ENCODE results near the gene HDAC8. TPM values are rescaled to one million over a fixed set of nuclear protein-coding genes. Genes with fewer than 3 reads are reported as not detected.

HDAC8 gene
- total RNA-seq (10 to 100 TPM; 15.2 to 23.0 TPM), polyA plus RNA-seq (10 to 100 TPM; 15.2 to 18.9 TPM)

GRCh38 chrX:72572248-72573157, at the start of gene HDAC8:
Gene HDAC8, minus strand, starts transcription at chrX:72572843. Its CDS starts 82 bp downstream, at chrX:72572761.
- intact Hi-C loops (cut with micrococcal nuclease), result loop anchor here (5.0 kb wide), 1 partner anchor 645 kb away; no protein-coding TSS in a partner anchor
- H3K4me1 ChIP-seq (ENCODE audit: insufficient read depth, low read length), result peaks cover 5% of the 10 kb centered on the region
- H3K27ac ChIP-seq (ENCODE audit: low read depth, low read length), result peak within 1 kb of the TSS; percentile 46
- no peaks in the 10 kb centered on the region for H3K27me3 ChIP-seq (ENCODE audit: insufficient read depth, low read length)
- H3K4me1 Mint-ChIP-seq, result peaks cover 5 to 14% (median 7%) of the 10 kb centered on the region in 4 donors
- DNase-seq, result peak; percentile 42 to 57 (median 47)
- H3K4me3 Mint-ChIP-seq, result peak within 1 kb of the TSS; percentile 93 to 98 (median 96)
- no peaks in the 10 kb centered on the region for H3K36me3 ChIP-seq (ENCODE audit: insufficient read depth, low read length)
- peaks cover 0 to 16% of the 10 kb centered on the region in 2 donors for H3K36me3 Mint-ChIP-seq
- H3K27me3 Mint-ChIP-seq, result no peaks in the 10 kb centered on the region
- H3K9me3 ChIP-seq (ENCODE audit: control insufficient read depth in 1 of 2, low read length in 2 of 2), result no peaks in the 10 kb centered on the region
- ChIA-PET POLR2A (ENCODE audit: partially characterized antibody) (interaction anchor here (0.7 to 1.0 kb wide), 2 partner anchors 80 to 295 kb away, joined by 3 to 4 read pairs; partner anchors contain the start of gene RPS4X), CTCF (ENCODE audit: partially characterized antibody) (interaction anchor here (1.1 kb wide), 1 partner anchor 296 kb away, joined by 3 read pairs; the partner anchor contains the start of gene RPS4X)
- H3K27ac Mint-ChIP-seq, result peak within 1 kb of the TSS; percentile 65 to 96 (median 89)
- H3K4me3 ChIP-seq (ENCODE audit: low read length in 2 of 2), result peak within 1 kb of the TSS; percentile 64 to 66
- no peaks in the 10 kb centered on the region for H3K9me3 Mint-ChIP-seq

- Histone ChIP-seq H3K9me3 (ENCODE audit: control insufficient read depth in 1 of 2, low read length in 2 of 2) (no peaks in the 10 kb centered on the region), H3K27me3 (ENCODE audit: insufficient read depth, low read length) (no peaks in the 10 kb centered on the region), H3K36me3 (ENCODE audit: insufficient read depth, low read length) (no peaks in the 10 kb centered on the region), H3K27ac (ENCODE audit: low read depth, low read length) (no peak overlapping the region), H3K4me3 (ENCODE audit: low read length in 2 of 2) (no peak overlapping the region), H3K4me1 (ENCODE audit: insufficient read depth, low read length) (no peaks in the 10 kb centered on the region)
- intact Hi-C loops (cut with micrococcal nuclease), result no loop called here
- ChIA-PET CTCF (ENCODE audit: partially characterized antibody) (no interaction called here), POLR2A (ENCODE audit: partially characterized antibody) (no interaction called here)
- Mint-ChIP-seq H3K4me3 (no peak overlapping the region), H3K4me1 (peaks cover 0 to 6% (median 2%) of the 10 kb centered on the region in 4 donors), H3K27me3 (peaks cover 0 to 2% of the 10 kb centered on the region in 2 donors), H3K27ac (no peak overlapping the region), H3K36me3 (no peaks in the 10 kb centered on the region), H3K9me3 (peaks cover 0 to 2% (median 0%) of the 10 kb centered on the region in 8 donors)
- DNase-seq, result no peak
These were observed 49.2 kb upstream of the HDAC8 start for GRCh38 chrX:72621625-72622485.

GRCh38 chrX:72621163-72621562, 48.5 kb upstream of the HDAC8 start:
- no peaks in the 10 kb centered on the region for H3K9me3 ChIP-seq (ENCODE audit: control insufficient read depth in 1 of 2, low read length in 2 of 2)
- no peak overlapping the region for H3K4me3 ChIP-seq (ENCODE audit: low read length in 2 of 2)
- Mint-ChIP-seq H3K4me3 (no peak overlapping the region), H3K4me1 (peaks cover 0 to 6% (median 2%) of the 10 kb centered on the region in 4 donors), H3K9me3 (peaks cover 0 to 2% (median 0%) of the 10 kb centered on the region in 8 donors), H3K27ac (no peak overlapping the region), H3K27me3 (peaks cover 0 to 2% of the 10 kb centered on the region in 2 donors), H3K36me3 (no peaks in the 10 kb centered on the region)
- ChIA-PET POLR2A (ENCODE audit: partially characterized antibody) (no interaction called here), CTCF (ENCODE audit: partially characterized antibody) (no interaction called here)
- H3K27me3 ChIP-seq (ENCODE audit: insufficient read depth, low read length), result no peaks in the 10 kb centered on the region
- no peaks in the 10 kb centered on the region for H3K36me3 ChIP-seq (ENCODE audit: insufficient read depth, low read length)
- H3K27ac ChIP-seq (ENCODE audit: low read depth, low read length), result no peak overlapping the region
- intact Hi-C loops (cut with micrococcal nuclease), result no loop called here
- DNase-seq, result no peak
- H3K4me1 ChIP-seq (ENCODE audit: insufficient read depth, low read length), result no peaks in the 10 kb centered on the region

GRCh38 chrX:72620550-72621145, 48.0 kb upstream of the HDAC8 start:
- no peak for DNase-seq
- peak overlapping the region in 1 of 8 donors; percentile 54 for H3K4me3 Mint-ChIP-seq
- H3K9me3 Mint-ChIP-seq, result peaks cover 0 to 2% (median 0%) of the 10 kb centered on the region in 8 donors
- Histone ChIP-seq H3K27ac (ENCODE audit: low read depth, low read length) (no peak overlapping the region), H3K4me3 (ENCODE audit: low read length in 2 of 2) (no peak overlapping the region), H3K27me3 (ENCODE audit: insufficient read depth, low read length) (no peaks in the 10 kb centered on the region), H3K9me3 (ENCODE audit: control insufficient read depth in 1 of 2, low read length in 2 of 2) (no peaks in the 10 kb centered on the region), H3K4me1 (ENCODE audit: insufficient read depth, low read length) (no peaks in the 10 kb centered on the region), H3K36me3 (ENCODE audit: insufficient read depth, low read length) (no peaks in the 10 kb centered on the region)
- ChIA-PET POLR2A (ENCODE audit: partially characterized antibody) (no interaction called here), CTCF (ENCODE audit: partially characterized antibody) (no interaction called here)
- peaks cover 0 to 6% (median 2%) of the 10 kb centered on the region in 4 donors for H3K4me1 Mint-ChIP-seq
- intact Hi-C loops (cut with micrococcal nuclease), result no loop called here
- H3K27me3 Mint-ChIP-seq, result peaks cover 0 to 2% of the 10 kb centered on the region in 2 donors
- H3K36me3 Mint-ChIP-seq, result no peaks in the 10 kb centered on the region
- H3K27ac Mint-ChIP-seq, result no peak overlapping the region

- H3K4me1 Mint-ChIP-seq, result no peaks in the 10 kb centered on the region
- no peaks in the 10 kb centered on the region for H3K4me1 ChIP-seq (ENCODE audit: insufficient read depth, low read length)
- intact Hi-C loops (cut with micrococcal nuclease), result no loop called here
- H3K36me3 Mint-ChIP-seq, result no peaks in the 10 kb centered on the region
- no peaks in the 10 kb centered on the region for H3K9me3 ChIP-seq (ENCODE audit: control insufficient read depth in 1 of 2, low read length in 2 of 2)
- H3K4me3 Mint-ChIP-seq, result no peak overlapping the region
- ChIA-PET POLR2A (ENCODE audit: partially characterized antibody) (no interaction called here), CTCF (ENCODE audit: partially characterized antibody) (no interaction called here)
- H3K4me3 ChIP-seq (ENCODE audit: low read length in 2 of 2), result no peak overlapping the region
- H3K27ac ChIP-seq (ENCODE audit: low read depth, low read length), result no peak overlapping the region
- H3K36me3 ChIP-seq (ENCODE audit: insufficient read depth, low read length), result no peaks in the 10 kb centered on the region
- H3K9me3 Mint-ChIP-seq, result no peaks in the 10 kb centered on the region
- no peak for DNase-seq
- peak overlapping the region in 1 of 7 donors; percentile 64 for H3K27ac Mint-ChIP-seq
- H3K27me3 Mint-ChIP-seq, result no peaks in the 10 kb centered on the region
- no peaks in the 10 kb centered on the region for H3K27me3 ChIP-seq (ENCODE audit: insufficient read depth, low read length)
These were observed 36.7 kb upstream of the HDAC8 start for GRCh38 chrX:72609313-72609712.

- Histone ChIP-seq H3K27ac (ENCODE audit: low read depth, low read length) (no peak overlapping the region), H3K27me3 (ENCODE audit: insufficient read depth, low read length) (no peaks in the 10 kb centered on the region), H3K4me1 (ENCODE audit: insufficient read depth, low read length) (no peaks in the 10 kb centered on the region), H3K36me3 (ENCODE audit: insufficient read depth, low read length) (no peaks in the 10 kb centered on the region), H3K4me3 (ENCODE audit: low read length in 2 of 2) (no peak overlapping the region), H3K9me3 (ENCODE audit: control insufficient read depth in 1 of 2, low read length in 2 of 2) (no peaks in the 10 kb centered on the region)
- DNase-seq, result no peak
- Mint-ChIP-seq H3K27ac (no peak overlapping the region), H3K4me1 (peaks cover 0 to 2% (median 0%) of the 10 kb centered on the region in 4 donors), H3K4me3 (no peak overlapping the region), H3K36me3 (no peaks in the 10 kb centered on the region), H3K9me3 (no peaks in the 10 kb centered on the region), H3K27me3 (no peaks in the 10 kb centered on the region)
- ChIA-PET POLR2A (ENCODE audit: partially characterized antibody) (no interaction called here), CTCF (ENCODE audit: partially characterized antibody) (no interaction called here)
- intact Hi-C loops (cut with micrococcal nuclease), result no loop called here
These were observed 32.1 kb upstream of the HDAC8 start for GRCh38 chrX:72604705-72605104.

Measured in CD4-positive, alpha-beta memory T cell (primary cell).